DMS153 treated with DMSO at 0.1 percent for 48 hours (cell line): ENCODE data around the gene AKAP8.
A peak's percentile ranks its signal among the peaks of the same experiment; 100 is the strongest.
"Not testable (repeated sequence)": the region's sequence is repeated elsewhere in the genome, so short reads cannot be mapped to it uniquely, and the experiment has no call there.

Source experiments
- DNase-seq: peaks from one replicate; lab custom pipeline; 2025; ENCODE audit not compliant: unreplicated experiment; lab: John Stamatoyannopoulos, UW

Gene AKAP8

GRCh38 chr19:15379083-15379998, at the start of gene AKAP8:
Gene AKAP8, minus strand, starts transcription at chr19:15379787. Its CDS starts 56 bp downstream, at chr19:15379731.
- DNase-seq: peak; percentile 90

GRCh38 chr19:15427991-15428471, 48.4 kb upstream of the AKAP8 start:
- no peak for DNase-seq

- no peak for DNase-seq
Measured at GRCh38 chr19:15427350-15427700, 47.7 kb upstream of the AKAP8 start.

- DNase-seq: no peak
Measured at GRCh38 chr19:15426485-15427349, 47.1 kb upstream of the AKAP8 start.

- DNase-seq: no peak
Measured at GRCh38 chr19:15425321-15425950, 45.8 kb upstream of the AKAP8 start.

- no peak for DNase-seq
Measured at GRCh38 chr19:15424692-15425272, 45.2 kb upstream of the AKAP8 start.

GRCh38 chr19:15424121-15424520, 44.5 kb upstream of the AKAP8 start:
- DNase-seq: no peak

GRCh38 chr19:15423130-15423529, 43.5 kb upstream of the AKAP8 start:
- DNase-seq: no peak

- DNase-seq: no peak
Measured at GRCh38 chr19:15422296-15423075, 42.9 kb upstream of the AKAP8 start.

- no peak for DNase-seq
Measured at GRCh38 chr19:15421721-15422260, 42.2 kb upstream of the AKAP8 start.

- DNase-seq: no peak
Measured at GRCh38 chr19:15421136-15421695, 41.6 kb upstream of the AKAP8 start.

GRCh38 chr19:15419413-15420025, 39.9 kb upstream of the AKAP8 start:
- no peak for DNase-seq

GRCh38 chr19:15418579-15419412, 39.2 kb upstream of the AKAP8 start, which contains the start of gene AKAP8L:
Gene AKAP8L, minus strand, starts transcription at chr19:15418988. Its CDS starts 65 bp downstream, at chr19:15418923.
- peak; percentile 98 for DNase-seq

GRCh38 chr19:15418231-15418578, 38.6 kb upstream of the AKAP8 start:
- no peak for DNase-seq

- DNase-seq: no peak
Measured at GRCh38 chr19:15417699-15418098, 38.1 kb upstream of the AKAP8 start.

GRCh38 chr19:15412832-15413231, 33.2 kb upstream of the AKAP8 start:
- DNase-seq: no peak

GRCh38 chr19:15411351-15411750, 31.8 kb upstream of the AKAP8 start:
- DNase-seq: not testable (repeated sequence)

- DNase-seq: no peak
Measured at GRCh38 chr19:15404780-15405211, 25.2 kb upstream of the AKAP8 start.
